BJ (cell line): ENCODE data around the gene GP1BA. TPM values are rescaled to one million over a fixed set of nuclear protein-coding genes. Genes with fewer than 3 reads are reported as not detected.

Source experiments
- CTCF ChIA-PET: fragments of 350-600 bp; formaldehyde crosslinking; extraction: SDS; loops from one replicate; lab custom pipeline; 2021; ENCODE audit warnings: antibody characterized with exemption, inconsistent platforms; lab: Yijun Ruan, JAX
- POLR2A ChIA-PET: fragments of 300-600 bp; sonication (Branson Sonifier 250); formaldehyde crosslinking; extraction: SDS; loops from one replicate; lab custom pipeline; 2021; ENCODE audit warnings: antibody characterized with exemption; lab: Charles Lee
- DNase-seq: peaks from one replicate; pipeline ENCODE4 v3.0.0-alpha.2; 2011; ENCODE audit warnings: low read depth
- H3K27me3 ChIP-seq: 2 replicates; pipeline ENCODE4 v1.6.0; 2011; ENCODE audit warnings: low read length; ENCODE audit not compliant: control insufficient read depth, insufficient read depth
- H3K36me3 ChIP-seq: 2 replicates; pipeline ENCODE4 v1.5.1; 2011; ENCODE audit warnings: low read length; ENCODE audit not compliant: control insufficient read depth, insufficient read depth
- H3K4me3 ChIP-seq: 2 replicates; pipeline ENCODE4 v1.5.1; 2011; ENCODE audit warnings: low read depth, mild to moderate bottlenecking, control low read depth, low read length
- CTCF ChIP-seq: IDR thresholded peaks from 2 replicates; pipeline ENCODE4 v1.5.1; 2011; ENCODE audit warnings: low read depth, mild to moderate bottlenecking, control low read depth, inconsistent platforms, low read length, moderate library complexity; ENCODE audit not compliant: insufficient read depth
- polyA plus RNA-seq: library from polyadenylated mRNA; depleted of rRNA; stranded (reverse); fragments of >200 nt; gene quantifications from 2 replicates; pipeline ENCODE4 v1.2.3, GENCODE V29; 2011

Gene GP1BA
- polyA plus RNA-seq, 1 experiment = not detected

GRCh38 chr17:4947010-4947410 is 14.9 kb downstream of the GP1BA start:
- no peak for DNase-seq
- H3K27me3 ChIP-seq = no peaks in the 10 kb centered on the region
- ChIA-PET POLR2A (interaction anchor here (2.5 kb wide), 1 partner anchor 20 kb away, joined by 17 read pairs; the partner anchor contains the start of gene SPAG7), CTCF (interaction anchor here (1.3 to 1.5 kb wide), 2 partner anchors 38 to 41 kb away, joined by 4 to 5 read pairs; no protein-coding TSS in a partner anchor)
- H3K4me3 ChIP-seq = peak overlapping the region; percentile 92
- H3K36me3 ChIP-seq = peaks cover 19% of the 10 kb centered on the region
- TF ChIP-seq CTCF = no peak

DNA sequence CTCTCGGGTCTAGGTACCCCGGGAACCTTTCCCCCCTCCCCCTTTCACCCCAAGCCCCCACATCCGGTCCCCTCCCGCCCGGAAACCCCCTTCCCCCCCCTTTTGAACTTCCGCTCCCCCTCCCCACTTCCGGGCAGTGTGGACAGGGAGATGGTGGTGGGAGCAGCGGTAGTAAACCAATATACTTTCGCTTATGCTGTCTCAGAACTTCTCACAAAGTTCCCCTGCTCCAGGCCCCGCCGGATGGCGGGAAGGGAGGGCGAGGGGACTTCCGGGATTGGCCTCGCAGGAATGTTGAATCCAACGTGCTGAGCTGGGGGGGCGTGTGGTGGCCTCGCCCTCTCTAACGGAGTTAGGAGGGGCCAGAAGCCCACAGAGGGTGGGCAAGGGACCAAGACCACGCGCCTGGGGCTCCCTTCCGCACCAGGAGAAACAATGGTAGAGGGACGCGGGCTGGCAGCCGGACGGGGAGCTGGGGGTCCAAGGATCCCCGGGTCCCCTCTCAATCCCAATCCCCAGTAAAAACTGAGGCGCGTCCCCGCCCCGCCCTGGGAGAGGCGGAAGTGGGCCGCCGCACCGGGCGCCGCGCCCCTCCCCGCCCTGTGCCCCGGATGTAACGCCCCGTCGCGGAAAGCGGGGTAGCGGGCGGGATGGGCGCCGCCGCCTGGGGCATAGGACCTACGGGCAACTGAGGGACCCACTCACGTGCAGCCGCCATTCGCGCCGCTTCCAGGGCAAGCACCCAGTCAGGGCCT is 15.5 kb downstream of the GP1BA start:
- H3K36me3 ChIP-seq = peaks cover 17% of the 10 kb centered on the region
- POLR2A ChIA-PET = interaction anchor here (2.5 kb wide), 1 partner anchor 20 kb away, joined by 17 read pairs; the partner anchor contains the start of gene SPAG7
- peak overlapping the region; percentile 92 for H3K4me3 ChIP-seq
- no peak for DNase-seq
- CTCF ChIA-PET = interaction anchor here (1.3 kb wide), 1 partner anchor 39 kb away, joined by 4 read pairs; no protein-coding TSS in a partner anchor
- TF ChIP-seq CTCF = no peak
- H3K27me3 ChIP-seq = no peaks in the 10 kb centered on the region

GRCh38 chr17:4948166-4948930 is 16.3 kb downstream of the GP1BA start, which contains the start of gene PFN1:
Gene PFN1 (minus strand): TSS chr17:4948530. CDS start chr17:4948394, 136 bp downstream.
- no peaks in the 10 kb centered on the region for H3K27me3 ChIP-seq
- H3K4me3 ChIP-seq = peak within 1 kb of the TSS; percentile 92
- no peak for TF ChIP-seq CTCF
- peak; percentile 63 for DNase-seq
- ChIA-PET POLR2A (interaction anchor here (0.6 to 2.5 kb wide), 2 partner anchors 8 to 19 kb away, joined by 3 to 17 read pairs; partner anchors contain the start of genes RNF167 and SPAG7), CTCF (interaction anchor here (1.3 kb wide), 1 partner anchor 39 kb away, joined by 4 read pairs; no protein-coding TSS in a partner anchor)
- peaks cover 13% of the 10 kb centered on the region for H3K36me3 ChIP-seq

GRCh38 chr17:4948931-4949320 is 16.8 kb downstream of the GP1BA start:
- ChIA-PET POLR2A (interaction anchor here (0.6 to 2.5 kb wide), 2 partner anchors 9 to 18 kb away, joined by 3 to 17 read pairs; partner anchors contain the start of genes RNF167 and SPAG7), CTCF (no interaction called here)
- Histone ChIP-seq H3K27me3 (no peaks in the 10 kb centered on the region), H3K4me3 (peak overlapping the region; percentile 92), H3K36me3 (peaks cover 13% of the 10 kb centered on the region)
- peak; percentile 60 for DNase-seq
- no peak for TF ChIP-seq CTCF
